H9 (cell line): ENCODE results near the gene GBA2. TPM values are rescaled to one million over a fixed set of nuclear protein-coding genes. Genes with fewer than 3 reads are reported as not detected.

Experiments
- DNase-seq: peaks from one replicate; pipeline ENCODE4 v3.0.0-alpha.2; 2017
- H2AFZ ChIP-seq: one replicate; pipeline ENCODE4 v1.6.1; 2013; ENCODE audit warnings: mild to moderate bottlenecking, low read length, control low read depth, moderate library complexity
- H2AK5ac ChIP-seq: 2 replicates; pipeline ENCODE4 v1.6.1; 2013; ENCODE audit warnings: low read length, control low read depth, mixed read lengths; ENCODE audit not compliant: insufficient read length
- H2BK120ac ChIP-seq: one replicate; pipeline ENCODE4 v1.6.1; 2013; ENCODE audit warnings: low read depth, mild to moderate bottlenecking, low read length, control low read depth, inconsistent platforms; ENCODE audit not compliant: poor library complexity, severe bottlenecking
- H2BK12ac ChIP-seq: 2 replicates; pipeline ENCODE4 v1.6.1; 2013; ENCODE audit warnings: low read length, control low read depth, mixed read lengths, low read depth; ENCODE audit not compliant: insufficient read length
- H2BK15ac ChIP-seq: 2 replicates; pipeline ENCODE4 v1.6.1; 2013; ENCODE audit warnings: low read depth, low read length, control low read depth
- H2BK20ac ChIP-seq: one replicate; pipeline ENCODE4 v1.6.1; 2013; ENCODE audit warnings: low read depth, mild to moderate bottlenecking, low read length, control low read depth, inconsistent platforms; ENCODE audit not compliant: poor library complexity, severe bottlenecking
- H2BK5ac ChIP-seq: 2 replicates; pipeline ENCODE4 v1.6.1; 2013; ENCODE audit warnings: low read length, control low read depth, mixed read lengths; ENCODE audit not compliant: insufficient read length
- H3K14ac ChIP-seq: 2 replicates; pipeline ENCODE4 v1.6.1; 2013; ENCODE audit warnings: low read length, control low read depth; ENCODE audit not compliant: insufficient read depth
- H3K18ac ChIP-seq: 2 replicates; pipeline ENCODE4 v1.6.1; 2013; ENCODE audit warnings: low read depth, mild to moderate bottlenecking, mixed read lengths, low read length, control low read depth; ENCODE audit not compliant: insufficient read length
- H3K23ac ChIP-seq: 2 replicates; pipeline ENCODE4 v1.6.1; 2013; ENCODE audit warnings: low read length, control low read depth, mixed read lengths, low read depth; ENCODE audit not compliant: insufficient read length
- H3K23me2 ChIP-seq: 2 replicates; pipeline ENCODE4 v1.6.1; 2013; ENCODE audit warnings: low read depth, mild to moderate bottlenecking, mixed read lengths, low read length, control low read depth; ENCODE audit not compliant: insufficient read length, poor library complexity, severe bottlenecking
- H3K27ac ChIP-seq: 2 replicates; pipeline ENCODE4 v1.5.1; 2013; ENCODE audit warnings: low read length, control low read depth, mixed read lengths, low read depth; ENCODE audit not compliant: insufficient read length
- H3K27me3 ChIP-seq: 2 replicates; pipeline ENCODE4 v1.6.1; 2013; ENCODE audit warnings: low read length, control low read depth, inconsistent platforms; ENCODE audit not compliant: insufficient read depth
- H3K4ac ChIP-seq: 2 replicates; pipeline ENCODE4 v1.6.1; 2013; ENCODE audit warnings: low read depth, mild to moderate bottlenecking, control low read depth, inconsistent platforms, low read length, moderate library complexity
- H3K4me1 ChIP-seq: 2 replicates; pipeline ENCODE4 v1.6.1; 2013; ENCODE audit warnings: low read length, control low read depth, inconsistent platforms; ENCODE audit not compliant: insufficient read depth
- H3K4me2 ChIP-seq: 2 replicates; pipeline ENCODE4 v1.6.1; 2013; ENCODE audit warnings: low read length, control low read depth, mixed read lengths; ENCODE audit not compliant: insufficient read length, insufficient read depth
- H3K56ac ChIP-seq: 2 replicates; pipeline ENCODE4 v1.6.1; 2013; ENCODE audit warnings: low read depth, mild to moderate bottlenecking, mixed read lengths, low read length, control low read depth; ENCODE audit not compliant: insufficient read length
- H3K79me1 ChIP-seq: 2 replicates; pipeline ENCODE4 v1.6.1; 2013; ENCODE audit warnings: low read depth, mild to moderate bottlenecking, moderate library complexity, low read length, control low read depth, inconsistent platforms; ENCODE audit not compliant: insufficient read depth, poor library complexity, severe bottlenecking
- H3K79me2 ChIP-seq: 2 replicates; pipeline ENCODE4 v1.6.1; 2013; ENCODE audit warnings: low read length, control low read depth, inconsistent platforms; ENCODE audit not compliant: insufficient read depth
- H3K9ac ChIP-seq: 2 replicates; pipeline ENCODE4 v1.6.1; 2013; ENCODE audit warnings: low read length, control low read depth, mixed read lengths; ENCODE audit not compliant: insufficient read length; ENCODE audit errors: extremely low read depth
- H3K9me3 ChIP-seq: one replicate; pipeline ENCODE4 v1.6.1; 2013; ENCODE audit warnings: low read depth, low read length, inconsistent platforms; ENCODE audit not compliant: control insufficient read depth
- H3T11ph ChIP-seq: one replicate; pipeline ENCODE4 v1.6.1; 2013; ENCODE audit warnings: mild to moderate bottlenecking, low read length, control low read depth, inconsistent platforms
- H4K20me1 ChIP-seq: one replicate; pipeline ENCODE4 v1.6.1; 2013; ENCODE audit not compliant: control insufficient read depth, insufficient read length, insufficient read depth
- H4K5ac ChIP-seq: 2 replicates; pipeline ENCODE4 v1.6.1; 2013; ENCODE audit warnings: low read depth, mild to moderate bottlenecking, mixed read lengths, low read length, control low read depth; ENCODE audit not compliant: insufficient read length
- H4K8ac ChIP-seq: replicated peaks from 2 replicates; pipeline ENCODE4 v1.6.1; 2013; ENCODE audit warnings: low read length, control low read depth, mixed read lengths, low read depth; ENCODE audit not compliant: insufficient read length
- H4K91ac ChIP-seq: 2 replicates; pipeline ENCODE4 v1.6.1; 2013; ENCODE audit warnings: low read depth, mild to moderate bottlenecking, moderate library complexity, mixed read lengths, low read length, control low read depth; ENCODE audit not compliant: insufficient read length
- H3K27ac Mint-ChIP-seq, 3 experiments: 2 replicates in 2 of 3; 3 replicates in 1 of 3; pipeline ENCODE4 v1.8.0; 2020 to 2021; ENCODE audit warnings: mixed read lengths in 3 of 3, mild to moderate bottlenecking in 1 of 3, moderate library complexity in 1 of 3
- H3K27me3 Mint-ChIP-seq: 2 replicates; pipeline ENCODE4 v1.8.0; 2021; ENCODE audit warnings: low read depth, mild to moderate bottlenecking, moderate library complexity, mixed read lengths
- H3K36me3 Mint-ChIP-seq, 3 experiments: 2 replicates in 2 of 3; 3 replicates in 1 of 3; pipeline ENCODE4 v1.8.0; 2020 to 2021; ENCODE audit warnings: low read depth in 3 of 3, mixed read lengths in 3 of 3; ENCODE audit not compliant: insufficient read depth in 1 of 3
- H3K4me1 Mint-ChIP-seq, 2 experiments: 2 replicates each; pipeline ENCODE4 v1.8.0; 2020; ENCODE audit warnings: mixed read lengths in 2 of 2
- H3K4me3 Mint-ChIP-seq, 2 experiments: 2 replicates in 1 of 2; 3 replicates in 1 of 2; pipeline ENCODE4 v1.8.0; 2020 to 2021; ENCODE audit warnings: mild to moderate bottlenecking in 2 of 2, mixed read lengths in 2 of 2, moderate library complexity in 1 of 2
- H3K9me3 Mint-ChIP-seq, 2 experiments: 2 replicates in 1 of 2; 3 replicates in 1 of 2; pipeline ENCODE4 v1.8.0; 2020; ENCODE audit warnings: mild to moderate bottlenecking in 2 of 2, mixed read lengths in 2 of 2, moderate library complexity in 1 of 2
- WGBS: extraction: QIAGEN DNeasy Blood & Tissue Kit; methylation state at CpG from one replicate; pipeline ENCODE4 v1.1.7; 2013; ENCODE audit warnings: missing lambda C conversion rate, low lambda C conversion rate, mixed read lengths; ENCODE audit not compliant: insufficient read length; ENCODE audit errors: extremely low coverage; 5-methylcytosine and 5-hydroxymethylcytosine counted together
- total RNA-seq: library from RNA; stranded (reverse); gene quantifications from 2 replicates; pipeline ENCODE4 v1.2.1, GENCODE V29; 2021
- TF ChIP-seq, protein P1 (sequence below): fragments of 200-600 bp; sonication (generic); conservative IDR thresholded peaks from 3 replicates; pipeline ENCODE4 v1.8.0; 2021; ENCODE audit warnings: antibody characterized with exemption, mild to moderate bottlenecking

GBA2 gene
- total RNA-seq, 1 experiment from 2014 or later = 103 TPM

GRCh38 chr9:35698231-35698630 is 50.8 kb downstream of the GBA2 start:
- no peak overlapping the region for H2BK15ac ChIP-seq
- Mint-ChIP-seq H3K27me3 (no peaks in the 10 kb centered on the region), H3K27ac (no peak overlapping the region), H3K36me3 (peaks cover 2 to 17% (median 5%) of the 10 kb centered on the region in 3 experiments; a peak in 6 of 7 replicates), H3K9me3 (no peaks in the 10 kb centered on the region), H3K4me1 (no peaks in the 10 kb centered on the region; a peak in 1 of 4 replicates), H3K4me3 (no peak overlapping the region)
- no peak overlapping the region for H3K23ac ChIP-seq
- H3K23me2 ChIP-seq = no peaks in the 10 kb centered on the region
- DNase-seq = no peak
- H4K8ac ChIP-seq = no peak overlapping the region
- no peak overlapping the region for H2BK120ac ChIP-seq
- no peak overlapping the region for H4K91ac ChIP-seq
- TF ChIP-seq, protein P1, sequence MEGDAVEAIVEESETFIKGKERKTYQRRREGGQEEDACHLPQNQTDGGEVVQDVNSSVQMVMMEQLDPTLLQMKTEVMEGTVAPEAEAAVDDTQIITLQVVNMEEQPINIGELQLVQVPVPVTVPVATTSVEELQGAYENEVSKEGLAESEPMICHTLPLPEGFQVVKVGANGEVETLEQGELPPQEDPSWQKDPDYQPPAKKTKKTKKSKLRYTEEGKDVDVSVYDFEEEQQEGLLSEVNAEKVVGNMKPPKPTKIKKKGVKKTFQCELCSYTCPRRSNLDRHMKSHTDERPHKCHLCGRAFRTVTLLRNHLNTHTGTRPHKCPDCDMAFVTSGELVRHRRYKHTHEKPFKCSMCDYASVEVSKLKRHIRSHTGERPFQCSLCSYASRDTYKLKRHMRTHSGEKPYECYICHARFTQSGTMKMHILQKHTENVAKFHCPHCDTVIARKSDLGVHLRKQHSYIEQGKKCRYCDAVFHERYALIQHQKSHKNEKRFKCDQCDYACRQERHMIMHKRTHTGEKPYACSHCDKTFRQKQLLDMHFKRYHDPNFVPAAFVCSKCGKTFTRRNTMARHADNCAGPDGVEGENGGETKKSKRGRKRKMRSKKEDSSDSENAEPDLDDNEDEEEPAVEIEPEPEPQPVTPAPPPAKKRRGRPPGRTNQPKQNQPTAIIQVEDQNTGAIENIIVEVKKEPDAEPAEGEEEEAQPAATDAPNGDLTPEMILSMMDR = no peak
- no peak overlapping the region for H2BK20ac ChIP-seq
- no peak overlapping the region for H2BK5ac ChIP-seq
- no peak overlapping the region for H2AFZ ChIP-seq
- H3K14ac ChIP-seq = no peak overlapping the region
- no peaks in the 10 kb centered on the region for H3K79me1 ChIP-seq
- no peak overlapping the region for H3K56ac ChIP-seq
- H3K27me3 ChIP-seq = no peaks in the 10 kb centered on the region
- H3K79me2 ChIP-seq = no peaks in the 10 kb centered on the region
- H3K4me2 ChIP-seq = no peak overlapping the region
- no peak overlapping the region for H3K18ac ChIP-seq
- no peak overlapping the region for H3K9ac ChIP-seq
- H3K27ac ChIP-seq = no peak overlapping the region
- no peak overlapping the region for H2BK12ac ChIP-seq
- H3T11ph ChIP-seq = no peak overlapping the region
- no CpG with 5 or more reads among the region's 5 CpGs for WGBS
- H3K9me3 ChIP-seq = no peaks in the 10 kb centered on the region
- H4K5ac ChIP-seq = no peak overlapping the region
- H2AK5ac ChIP-seq = no peak overlapping the region
- no peaks in the 10 kb centered on the region for H3K4me1 ChIP-seq
- no peak overlapping the region for H3K4ac ChIP-seq
- no peaks in the 10 kb centered on the region for H4K20me1 ChIP-seq
